Endothelial cell of hepatic sinusoid (primary cell): ENCODE data around the gene VPS18.

Source experiments
- in situ Hi-C: cut with HindIII; loops from 2 replicates; pipeline ENCODE4 v1.10.0; 2017; ENCODE audit warnings: low sequenced_read_pairs

Gene VPS18

DNA sequence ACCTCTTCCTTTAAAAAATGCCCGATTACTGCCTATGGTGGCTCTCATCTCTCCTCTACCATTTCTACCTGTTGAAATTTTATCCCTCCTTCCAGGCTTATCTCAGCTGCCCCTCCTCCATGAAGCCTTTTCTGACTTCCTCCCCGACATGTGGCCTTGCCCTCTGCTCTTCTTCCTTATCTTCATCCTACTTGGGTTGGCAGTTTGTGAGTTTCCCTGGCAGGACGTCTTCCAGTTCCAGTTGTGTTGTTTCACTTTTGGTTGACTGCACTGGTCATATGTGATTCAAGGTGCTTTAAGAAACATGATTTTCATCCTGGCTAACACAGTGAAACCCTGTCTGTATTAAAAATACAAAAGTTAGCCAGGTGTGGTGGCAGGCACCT lies 39.3 kb downstream of the VPS18 start:
- in situ Hi-C loops: loop anchor here (5.0 kb wide), 1 partner anchor 44 kb away; no protein-coding TSS in a partner anchor

DNA sequence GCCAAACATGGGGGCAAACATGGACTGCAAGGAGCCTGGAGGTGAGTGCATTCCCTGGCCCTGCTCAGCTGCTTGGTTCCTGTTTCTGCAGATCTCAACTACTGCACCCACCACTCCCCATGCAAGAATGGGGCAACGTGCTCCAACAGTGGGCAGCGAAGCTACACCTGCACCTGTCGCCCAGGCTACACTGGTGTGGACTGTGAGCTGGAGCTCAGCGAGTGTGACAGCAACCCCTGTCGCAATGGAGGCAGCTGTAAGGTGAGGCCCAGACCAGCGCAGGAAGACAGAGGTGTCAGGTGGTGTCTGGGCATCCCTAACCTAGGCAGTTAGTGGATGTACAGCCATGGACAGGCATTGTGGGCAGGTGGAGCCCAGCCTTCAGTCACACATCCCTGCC lies 40.2 kb downstream of the VPS18 start:
- in situ Hi-C loops: loop anchor here (5.0 kb wide), 1 partner anchor 43 kb away; no protein-coding TSS in a partner anchor

DNA sequence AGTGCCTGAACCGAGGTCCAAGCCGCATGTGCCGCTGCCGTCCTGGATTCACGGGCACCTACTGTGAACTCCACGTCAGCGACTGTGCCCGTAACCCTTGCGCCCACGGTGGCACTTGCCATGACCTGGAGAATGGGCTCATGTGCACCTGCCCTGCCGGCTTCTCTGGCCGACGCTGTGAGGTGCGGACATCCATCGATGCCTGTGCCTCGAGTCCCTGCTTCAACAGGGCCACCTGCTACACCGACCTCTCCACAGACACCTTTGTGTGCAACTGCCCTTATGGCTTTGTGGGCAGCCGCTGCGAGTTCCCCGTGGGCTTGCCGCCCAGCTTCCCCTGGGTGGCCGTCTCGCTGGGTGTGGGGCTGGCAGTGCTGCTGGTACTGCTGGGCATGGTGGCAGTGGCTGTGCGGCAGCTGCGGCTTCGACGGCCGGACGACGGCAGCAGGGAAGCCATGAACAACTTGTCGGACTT lies 42.0 kb downstream of the VPS18 start:
- in situ Hi-C loops: no loop called here

DNA sequence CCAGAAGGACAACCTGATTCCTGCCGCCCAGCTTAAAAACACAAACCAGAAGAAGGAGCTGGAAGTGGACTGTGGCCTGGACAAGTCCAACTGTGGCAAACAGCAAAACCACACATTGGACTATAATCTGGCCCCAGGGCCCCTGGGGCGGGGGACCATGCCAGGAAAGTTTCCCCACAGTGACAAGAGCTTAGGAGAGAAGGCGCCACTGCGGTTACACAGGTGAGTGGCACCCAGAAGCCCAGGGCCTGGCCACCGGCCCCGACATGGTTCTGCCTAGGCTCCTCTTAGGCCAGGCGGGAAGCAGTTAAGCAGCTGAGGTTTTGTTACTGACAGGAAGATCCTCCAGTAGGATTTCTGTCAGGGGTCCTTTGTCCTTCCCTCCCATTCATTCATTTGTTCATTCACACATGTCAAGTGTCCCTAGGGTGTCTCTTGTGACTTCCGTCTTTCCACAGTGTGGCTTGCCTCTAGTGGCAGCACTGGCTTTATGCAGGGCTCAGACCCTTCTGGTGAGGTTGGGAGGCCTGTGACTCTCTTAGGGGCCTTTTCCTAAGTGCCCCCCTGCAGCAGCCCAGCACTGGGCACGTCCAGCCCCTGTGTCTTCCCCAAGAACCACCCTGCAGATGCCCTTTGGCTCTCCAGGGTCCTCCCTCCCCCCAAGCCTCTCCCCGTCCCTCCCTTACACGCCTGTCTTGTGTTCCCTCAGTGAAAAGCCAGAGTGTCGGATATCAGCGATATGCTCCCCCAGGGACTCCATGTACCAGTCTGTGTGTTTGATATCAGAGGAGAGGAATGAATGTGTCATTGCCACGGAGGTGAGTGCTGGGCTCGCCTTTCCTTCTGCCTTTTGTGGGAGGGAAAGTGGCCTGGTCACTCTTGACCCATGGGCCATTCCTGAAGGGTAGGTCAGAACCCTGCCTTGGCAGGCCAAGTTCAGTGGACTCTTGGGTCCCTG lies 42.7 kb downstream of the VPS18 start:
- in situ Hi-C loops: no loop called here

DNA sequence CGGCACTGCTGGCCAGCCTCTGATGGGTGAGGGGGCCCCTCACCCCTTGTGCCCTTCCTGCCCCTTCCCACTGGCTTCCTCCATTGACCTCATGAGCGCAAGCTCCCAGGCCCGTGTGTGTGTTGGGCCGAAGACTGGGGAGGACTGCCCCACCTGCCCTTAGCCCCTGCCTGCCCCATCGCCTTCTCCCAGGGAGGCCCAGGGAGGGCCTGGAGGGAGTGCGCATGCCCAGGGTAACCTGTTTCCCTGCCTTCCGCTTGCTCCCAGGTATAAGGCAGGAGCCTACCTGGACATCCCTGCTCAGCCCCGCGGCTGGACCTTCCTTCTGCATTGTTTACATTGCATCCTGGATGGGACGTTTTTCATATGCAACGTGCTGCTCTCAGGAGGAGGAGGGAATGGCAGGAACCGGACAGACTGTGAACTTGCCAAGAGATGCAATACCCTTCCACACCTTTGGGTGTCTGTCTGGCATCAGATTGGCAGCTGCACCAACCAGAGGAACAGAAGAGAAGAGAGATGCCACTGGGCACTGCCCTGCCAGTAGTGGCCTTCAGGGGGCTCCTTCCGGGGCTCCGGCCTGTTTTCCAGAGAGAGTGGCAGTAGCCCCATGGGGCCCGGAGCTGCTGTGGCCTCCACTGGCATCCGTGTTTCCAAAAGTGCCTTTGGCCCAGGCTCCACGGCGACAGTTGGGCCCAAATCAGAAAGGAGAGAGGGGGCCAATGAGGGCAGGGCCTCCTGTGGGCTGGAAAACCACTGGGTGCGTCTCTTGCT lies 43.7 kb downstream of the VPS18 start:
- in situ Hi-C loops: no loop called here

DNA sequence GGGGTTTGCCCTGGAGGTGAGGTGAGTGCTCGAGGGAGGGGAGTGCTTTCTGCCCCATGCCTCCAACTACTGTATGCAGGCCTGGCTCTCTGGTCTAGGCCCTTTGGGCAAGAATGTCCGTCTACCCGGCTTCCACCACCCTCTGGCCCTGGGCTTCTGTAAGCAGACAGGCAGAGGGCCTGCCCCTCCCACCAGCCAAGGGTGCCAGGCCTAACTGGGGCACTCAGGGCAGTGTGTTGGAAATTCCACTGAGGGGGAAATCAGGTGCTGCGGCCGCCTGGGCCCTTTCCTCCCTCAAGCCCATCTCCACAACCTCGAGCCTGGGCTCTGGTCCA lies 44.3 kb downstream of the VPS18 start:
- in situ Hi-C loops: no loop called here

DNA sequence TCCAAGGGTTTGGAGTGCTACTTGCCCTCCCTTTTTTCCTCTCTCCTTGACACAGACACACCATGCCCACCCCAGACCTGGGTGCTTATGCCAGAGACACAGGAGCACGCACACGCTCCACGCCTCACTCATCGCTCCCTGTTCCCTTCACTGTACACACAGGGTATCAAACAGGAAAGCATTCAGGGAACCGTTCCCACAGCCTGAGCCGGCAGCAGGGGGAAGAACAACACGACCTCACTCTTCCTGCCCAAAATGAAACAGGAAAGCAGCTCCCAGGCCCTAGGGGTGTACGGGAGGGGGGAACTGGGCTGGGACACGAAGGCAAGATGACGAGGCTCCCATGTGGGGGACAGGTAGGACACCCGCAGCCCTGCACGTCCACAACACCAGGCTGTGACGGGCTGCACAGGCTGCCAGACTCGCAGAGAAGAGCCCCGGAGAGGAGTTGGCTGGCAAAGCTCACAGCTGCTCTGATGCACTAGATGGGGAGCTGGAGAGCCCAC lies 46.1 kb downstream of the VPS18 start:
- in situ Hi-C loops: no loop called here

DNA sequence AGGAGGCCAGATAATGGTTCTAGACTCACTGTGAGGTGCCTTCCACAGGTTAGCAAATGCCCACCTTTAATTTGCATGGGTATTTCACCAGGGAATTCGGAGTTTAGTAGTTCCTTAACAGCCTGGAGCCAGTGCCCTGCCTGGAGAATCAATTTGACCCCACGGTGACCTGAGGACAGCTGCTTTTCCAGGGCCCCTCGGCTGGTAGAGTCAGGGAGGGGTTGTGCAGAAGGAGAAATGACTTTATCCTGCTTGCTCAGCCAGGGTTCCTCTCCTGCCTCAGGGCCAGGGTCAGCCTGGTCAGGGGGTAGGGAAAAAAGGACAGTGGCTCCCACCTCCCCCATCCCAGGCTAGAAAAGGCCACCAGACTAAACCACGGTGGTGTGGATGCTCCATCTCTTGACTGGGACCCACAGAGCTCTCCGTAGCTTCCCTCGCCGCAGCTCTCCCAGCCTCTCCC lies 46.8 kb downstream of the VPS18 start:
- in situ Hi-C loops: no loop called here

DNA sequence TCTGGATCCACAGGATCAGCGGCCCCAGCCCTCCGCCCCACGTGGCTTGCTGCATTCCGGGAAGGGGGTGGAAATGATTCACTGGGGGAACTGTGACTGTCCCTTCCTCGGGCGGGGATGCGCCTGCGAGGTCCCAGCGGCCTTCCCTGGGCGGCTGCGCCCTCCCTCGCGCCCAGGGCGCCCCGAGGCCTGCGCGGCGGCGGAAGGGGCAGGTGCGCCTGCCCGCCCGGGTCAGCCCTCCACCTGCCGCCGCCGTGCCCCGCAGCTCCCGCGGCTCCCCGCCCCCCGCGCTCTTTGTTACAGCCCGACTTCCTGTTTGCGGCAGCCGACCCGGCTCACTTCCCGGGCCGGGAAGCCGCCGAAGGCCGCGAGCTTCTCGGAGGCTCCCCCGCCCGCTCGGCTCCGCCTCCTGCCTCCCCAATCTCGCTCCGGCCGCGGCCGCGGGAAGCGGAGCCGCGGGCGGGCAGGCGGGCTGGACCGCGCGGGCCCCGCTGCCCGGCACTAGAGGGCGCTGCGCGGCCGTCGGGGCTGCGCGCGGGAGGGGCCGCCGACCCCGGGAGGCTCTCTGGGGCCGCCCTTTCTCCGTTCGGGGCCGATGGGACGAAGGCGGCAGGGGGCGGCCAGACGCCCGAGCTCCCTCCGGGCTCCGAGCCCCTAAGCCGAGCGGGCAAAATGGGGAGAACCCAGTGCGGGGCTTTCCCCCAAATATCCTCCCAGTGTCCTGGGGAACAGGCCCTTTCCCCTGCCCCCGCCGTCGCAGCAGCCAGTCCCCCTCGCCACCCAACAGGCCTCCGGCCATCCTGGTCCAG lies 47.5 kb downstream of the VPS18 start:
- in situ Hi-C loops: no loop called here

DNA sequence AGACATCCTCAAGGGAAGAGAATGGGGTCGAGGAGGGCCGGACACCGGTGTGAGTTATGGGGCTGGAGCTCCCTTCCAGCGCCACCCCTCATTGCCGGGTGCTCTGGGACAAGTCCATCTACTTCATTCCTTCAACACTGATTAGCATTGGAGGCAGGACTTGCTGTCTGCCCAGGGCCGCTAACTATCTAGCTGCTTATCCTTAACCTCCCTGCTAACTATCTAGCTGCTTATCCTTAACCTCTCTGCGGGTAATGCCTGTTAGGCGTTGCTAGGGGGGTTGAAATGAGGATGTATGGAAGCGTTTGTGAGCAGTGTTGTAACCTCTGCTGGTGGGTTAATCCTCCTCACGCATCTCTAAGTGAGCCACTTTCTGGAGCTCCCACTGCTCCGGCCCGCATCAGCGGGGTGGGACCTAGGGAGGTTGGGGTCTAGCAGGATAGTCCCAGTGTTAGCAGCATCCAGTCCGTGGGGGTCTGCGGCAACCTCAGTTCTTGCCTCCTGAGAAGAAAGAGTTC lies 48.1 kb downstream of the VPS18 start:
- in situ Hi-C loops: no loop called here

DNA sequence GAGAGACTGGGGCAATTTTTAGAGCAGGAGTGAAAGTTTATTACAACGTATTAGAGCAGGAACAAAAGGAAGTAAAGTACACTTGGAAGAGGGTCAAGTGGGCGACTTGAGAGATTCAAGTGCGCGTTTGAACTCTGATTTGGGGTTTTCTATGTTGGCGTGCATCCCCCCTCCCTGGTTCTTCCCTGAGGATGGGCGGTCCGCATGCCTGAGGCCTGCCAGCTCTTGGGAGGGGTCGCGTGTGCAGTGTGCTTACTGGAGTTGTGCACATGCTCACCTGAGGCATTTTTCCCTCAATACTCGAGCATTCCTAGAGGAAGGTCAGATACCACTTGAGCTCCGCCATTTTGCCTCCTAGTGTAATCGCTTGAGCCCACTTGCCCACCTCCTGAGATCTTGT lies 48.6 kb downstream of the VPS18 start:
- in situ Hi-C loops: no loop called here

DNA sequence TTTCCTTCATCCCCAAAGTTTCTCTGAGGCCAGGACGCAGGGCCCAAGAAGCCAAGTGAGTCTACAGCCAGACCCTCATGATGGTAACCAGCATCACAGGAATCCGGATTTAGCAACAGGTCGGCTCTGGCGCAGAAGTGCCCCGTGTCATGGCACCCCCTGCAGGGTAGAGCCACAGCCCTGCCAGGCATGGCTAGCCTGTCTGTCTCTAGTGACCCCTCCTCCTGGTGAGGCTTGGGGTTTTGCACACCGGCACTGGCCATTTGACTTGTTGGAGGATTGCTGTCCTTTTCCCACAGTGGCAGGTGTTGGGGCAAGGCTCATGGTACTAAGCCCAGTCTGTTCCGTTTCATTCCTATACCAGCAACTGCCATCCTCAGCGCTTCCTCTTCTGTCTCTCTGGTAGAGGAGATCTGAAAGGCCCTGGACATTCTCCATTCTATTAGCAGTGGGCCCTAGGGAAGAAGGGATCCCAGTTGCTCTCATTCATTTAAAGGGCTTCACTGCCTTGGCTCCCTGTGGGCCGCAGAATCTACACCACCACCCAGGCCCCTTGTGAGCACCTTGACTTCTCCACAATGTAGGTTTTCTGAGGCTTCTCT lies 49.6 kb downstream of the VPS18 start:
- in situ Hi-C loops: no loop called here

DNA sequence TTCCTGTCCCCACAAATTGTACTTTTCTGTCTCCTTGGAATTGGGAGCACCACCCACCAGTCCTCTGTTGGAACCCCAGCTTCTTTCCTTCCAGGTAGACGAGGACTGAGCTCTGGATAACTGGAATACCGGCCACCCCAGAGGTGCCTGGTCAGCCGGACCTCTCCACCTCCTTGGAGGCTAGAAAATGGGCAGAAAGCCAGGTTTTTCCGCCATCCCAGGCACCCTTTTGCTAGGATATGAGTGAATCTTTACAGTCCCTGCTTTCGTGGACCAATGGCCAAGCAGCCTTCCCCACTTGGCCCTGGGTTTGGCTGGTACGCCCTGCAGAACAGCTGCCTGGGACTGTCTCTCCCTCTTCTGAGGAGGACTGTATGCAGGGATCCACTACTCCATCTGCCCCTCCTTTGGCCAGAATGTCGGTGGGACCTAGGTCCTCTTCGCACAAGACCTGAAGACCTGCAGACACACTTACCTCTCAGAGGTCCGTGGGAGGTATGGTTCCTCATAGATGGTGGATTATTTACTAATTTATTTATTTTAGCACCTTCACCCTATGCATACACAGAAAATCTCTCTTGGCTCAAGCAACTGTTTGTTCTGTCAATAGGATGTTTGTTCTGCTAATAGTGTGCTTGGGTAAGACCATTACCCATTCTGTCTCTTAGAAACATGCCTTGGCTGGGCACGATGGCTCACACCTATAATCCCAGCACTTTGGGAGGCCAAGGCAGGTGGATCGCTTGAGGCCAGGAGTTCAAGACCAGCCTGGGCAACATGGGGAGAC lies 50.5 kb downstream of the VPS18 start:
- in situ Hi-C loops: no loop called here

DNA sequence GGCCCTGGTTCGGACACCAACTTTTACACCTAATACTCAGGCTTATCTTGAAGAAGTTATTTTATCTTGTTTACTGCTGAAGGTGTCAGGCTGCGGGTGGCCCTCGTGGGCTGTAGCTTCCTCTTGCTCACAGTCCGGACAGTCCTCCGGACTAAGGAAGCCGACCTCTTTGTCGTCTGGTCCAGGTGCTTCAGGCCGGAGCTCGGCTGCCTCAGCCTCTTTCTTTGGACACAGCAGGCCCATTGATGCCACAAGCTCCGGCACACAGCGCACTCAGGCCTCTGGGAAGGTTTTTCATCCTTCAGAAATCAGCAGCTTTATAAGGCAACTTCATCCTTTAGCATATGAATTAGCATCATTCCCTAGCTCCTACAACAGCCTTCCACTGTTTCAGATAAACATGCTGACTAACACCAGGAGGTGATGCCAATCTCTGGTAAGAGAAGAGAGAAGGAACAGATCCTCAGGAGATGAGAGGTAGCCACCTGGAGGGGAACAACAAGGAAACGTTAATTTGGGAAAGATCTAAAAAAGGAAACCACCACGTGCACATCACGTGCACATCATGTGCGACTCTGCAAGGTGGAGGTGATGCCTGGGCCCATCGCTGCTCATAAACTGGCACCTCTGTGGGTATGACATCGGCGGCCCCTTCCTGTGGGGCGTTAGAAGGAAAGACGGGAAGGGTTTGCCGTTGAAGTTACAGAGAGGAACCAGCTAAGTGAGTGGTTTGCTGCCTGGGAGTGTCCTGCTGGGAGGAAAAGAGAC lies 54.6 kb downstream of the VPS18 start:
- in situ Hi-C loops: no loop called here

DNA sequence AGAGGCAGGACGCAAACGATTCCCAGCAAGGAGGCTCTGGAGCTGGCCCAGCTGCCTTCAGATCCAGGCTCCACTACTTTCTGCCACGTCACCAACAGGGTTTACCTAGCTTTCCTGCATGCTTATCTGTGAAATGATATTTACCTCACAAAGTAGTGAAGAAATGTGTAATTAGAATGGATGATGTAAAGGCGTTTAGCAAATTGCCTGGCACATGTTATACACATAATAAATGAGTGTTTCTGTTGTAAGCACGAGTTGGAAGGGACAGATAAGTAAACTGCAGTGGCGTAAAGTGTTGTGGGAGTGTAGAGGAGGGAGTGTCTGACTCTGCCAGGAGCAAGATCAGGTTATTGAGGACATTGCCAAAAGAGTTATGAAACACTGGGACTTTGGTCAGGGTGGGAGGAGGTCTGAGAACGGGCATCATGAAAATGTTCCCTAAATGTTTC lies 55.5 kb downstream of the VPS18 start:
- in situ Hi-C loops: no loop called here

DNA sequence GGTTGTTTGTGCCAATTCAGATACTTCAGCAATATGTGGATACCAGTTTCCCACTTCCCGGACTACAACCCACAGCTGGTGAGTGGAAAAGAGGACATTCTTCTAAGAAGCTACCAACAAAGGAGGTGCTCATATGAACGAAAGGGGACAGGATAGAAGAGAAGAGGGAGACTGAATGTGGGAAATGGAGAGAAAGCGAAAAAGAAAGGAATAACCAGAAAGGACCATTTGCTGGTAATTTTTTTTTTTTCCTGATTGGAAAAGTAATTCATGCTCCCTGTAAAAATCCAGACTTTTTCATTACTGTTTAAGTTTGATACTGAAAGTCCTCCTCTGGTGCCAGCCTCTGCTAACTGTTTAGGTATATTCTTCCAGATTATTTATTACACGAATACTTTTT lies 57.5 kb downstream of the VPS18 start:
- in situ Hi-C loops: no loop called here

DNA sequence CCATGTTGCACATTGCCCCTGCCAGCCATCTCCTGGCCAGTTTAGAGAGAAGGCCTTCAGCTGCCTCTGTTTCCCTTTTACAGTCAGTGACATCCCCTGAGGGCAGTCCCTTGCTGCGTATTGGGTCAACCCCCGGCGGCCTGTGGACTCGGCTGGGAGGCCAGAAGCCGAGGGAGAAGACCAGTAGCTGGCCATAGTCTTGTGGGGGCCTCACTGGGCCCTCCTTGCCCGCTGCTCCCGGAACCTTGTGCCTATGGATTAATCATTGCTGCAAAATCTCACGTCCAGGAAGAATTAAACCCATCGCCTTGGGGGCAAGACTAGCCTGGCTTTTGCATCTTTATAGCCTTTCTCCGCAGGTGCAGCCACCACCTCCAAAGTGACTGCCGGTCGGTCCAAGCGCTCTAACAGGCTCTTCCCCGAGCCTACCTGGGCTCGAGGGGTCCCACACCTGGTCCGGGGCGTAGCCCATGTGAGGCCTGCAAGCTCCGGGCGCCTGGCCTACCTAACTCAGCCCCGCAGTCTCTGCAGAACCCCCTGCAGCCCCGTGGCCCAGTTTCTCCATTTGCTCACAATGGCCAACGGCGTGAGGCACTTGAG lies 58.2 kb downstream of the VPS18 start:
- in situ Hi-C loops: no loop called here
